ENCODE data around the gene TMIGD2.
"Not testable (repeated sequence)": the region's sequence is repeated elsewhere in the genome, so short reads cannot be mapped to it uniquely, and the experiment has no call there.

The TMIGD2 gene

DNA sequence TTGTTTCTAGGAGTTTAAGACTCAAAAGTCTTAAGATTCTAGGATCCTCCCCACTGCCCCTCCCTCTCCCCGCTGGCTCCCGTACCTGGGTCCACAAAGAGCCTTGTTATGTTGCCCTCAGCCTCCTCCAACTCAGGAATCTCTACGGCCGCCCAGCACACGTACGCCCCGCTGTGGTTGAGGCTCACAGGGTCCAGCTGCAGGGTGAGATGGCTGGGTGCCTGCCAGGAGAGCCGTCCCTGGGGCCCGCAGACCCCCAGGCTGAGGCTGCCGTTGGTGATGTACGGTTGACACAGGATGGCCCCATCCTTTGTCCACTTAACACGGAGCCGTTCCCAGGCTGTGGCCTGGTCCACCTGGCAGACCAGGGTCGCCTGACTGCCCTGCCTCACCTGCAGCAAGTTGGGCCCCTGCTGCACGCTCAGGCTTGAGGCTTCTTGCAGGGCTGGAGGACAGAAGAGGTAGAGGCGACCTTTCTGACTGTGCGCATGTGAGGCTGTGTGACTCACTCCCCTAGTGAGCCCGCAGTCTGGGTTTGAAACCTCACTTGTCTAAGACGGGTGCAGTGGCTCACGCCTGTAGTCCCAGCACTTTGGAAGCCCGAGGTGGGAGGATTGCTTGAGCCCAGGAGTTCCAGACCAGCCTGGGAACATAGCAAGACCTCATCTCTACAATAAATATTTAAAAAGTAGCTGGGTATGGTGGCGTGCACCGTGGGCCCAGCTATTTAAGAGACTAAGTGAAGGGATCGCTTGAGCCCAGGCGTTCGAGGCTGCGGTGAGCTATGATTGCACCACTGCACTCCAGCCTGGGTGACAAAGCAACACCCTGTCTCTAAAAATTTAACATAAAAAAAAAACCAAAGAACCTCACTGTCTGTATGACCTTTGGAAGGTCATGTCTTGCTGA, 4.0 kb downstream of the TMIGD2 start:
- peak in 1 of 2 donors; percentile 40 for DNase-seq (ENCODE audit: low read depth in 2 of 2)

DNA sequence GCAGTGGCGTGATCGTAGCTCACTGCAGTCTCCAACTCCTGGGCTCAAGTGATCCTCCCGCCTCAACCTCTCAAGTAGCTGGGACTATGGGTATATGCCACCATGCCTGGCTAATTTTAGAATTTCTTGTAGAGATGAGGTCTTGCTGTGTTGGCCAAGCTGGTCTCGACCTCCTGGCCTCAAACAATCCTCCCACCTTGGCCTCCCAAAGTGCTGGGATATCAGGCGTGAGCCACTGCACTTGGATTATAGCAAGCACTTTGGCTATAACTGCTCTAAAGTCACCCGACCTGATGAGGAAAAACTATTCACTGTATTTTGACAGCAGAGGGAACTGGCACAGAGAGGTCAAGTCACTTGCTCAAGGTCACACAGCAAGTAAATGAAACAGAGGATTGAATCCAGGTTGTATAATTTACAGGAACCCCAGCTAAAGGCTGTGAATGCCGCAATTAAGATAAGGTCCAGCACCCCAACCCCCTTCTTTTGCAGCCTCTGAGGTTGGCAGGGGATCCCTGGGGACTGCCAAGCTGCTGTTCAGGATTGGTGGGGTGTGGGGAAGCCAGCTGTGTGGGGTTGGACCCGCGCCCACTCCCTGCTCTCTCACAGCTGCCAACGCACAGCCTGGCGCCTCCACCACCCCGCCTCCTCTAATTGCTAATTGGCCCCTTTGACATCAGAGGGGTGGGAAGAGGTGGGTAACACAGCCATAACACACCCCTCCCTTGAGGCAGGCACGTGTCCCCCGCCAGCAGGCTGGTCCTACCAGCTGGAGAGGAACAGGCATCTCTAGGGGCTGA, 6.0 kb downstream of the TMIGD2 start:
- DNase-seq (ENCODE audit: low read depth in 2 of 2): no peak

DNA sequence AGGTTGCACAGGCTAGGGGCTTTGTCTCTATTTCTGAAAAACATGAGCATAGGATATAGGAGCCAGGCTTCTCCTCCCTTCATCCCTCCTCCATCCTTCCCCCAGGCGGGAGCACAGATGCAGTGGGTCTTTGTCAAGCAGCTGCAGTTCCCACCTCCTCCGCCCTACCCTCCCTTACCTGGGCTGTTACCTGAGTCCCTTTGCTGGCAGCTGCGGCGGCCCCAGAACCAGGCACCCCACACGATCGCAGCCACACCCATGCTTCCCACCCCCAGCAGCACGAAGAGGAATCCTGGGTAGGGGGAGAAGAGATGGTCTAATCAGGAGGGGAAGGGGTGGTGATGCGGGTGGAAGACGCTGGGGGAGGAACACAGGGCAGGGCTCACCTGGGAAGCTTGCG, 7.8 kb downstream of the TMIGD2 start:
- DNase-seq (ENCODE audit: low read depth in 2 of 2): no peak

DNA sequence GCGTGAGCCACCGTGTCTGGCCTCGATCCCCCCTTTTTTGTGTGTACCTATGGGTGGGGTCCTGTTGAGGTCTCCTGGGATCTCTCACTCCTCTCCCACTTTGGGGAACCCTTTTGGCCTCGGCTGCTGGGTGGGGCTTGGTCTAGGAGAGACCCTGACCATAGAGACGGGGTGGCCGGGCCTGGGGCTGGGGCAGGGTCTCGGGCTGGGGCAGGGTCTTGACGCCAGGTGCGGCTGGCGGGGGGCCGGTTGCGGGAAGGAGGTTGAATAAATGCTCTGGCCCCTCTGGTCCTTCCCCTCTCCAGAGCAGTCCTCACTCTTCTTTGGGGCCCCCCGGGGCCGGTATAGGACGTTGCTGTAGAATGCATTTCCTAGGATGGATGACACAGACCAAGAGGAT, 9.7 kb downstream of the TMIGD2 start:
- no peak for DNase-seq (ENCODE audit: low read depth in 2 of 2)

DNA sequence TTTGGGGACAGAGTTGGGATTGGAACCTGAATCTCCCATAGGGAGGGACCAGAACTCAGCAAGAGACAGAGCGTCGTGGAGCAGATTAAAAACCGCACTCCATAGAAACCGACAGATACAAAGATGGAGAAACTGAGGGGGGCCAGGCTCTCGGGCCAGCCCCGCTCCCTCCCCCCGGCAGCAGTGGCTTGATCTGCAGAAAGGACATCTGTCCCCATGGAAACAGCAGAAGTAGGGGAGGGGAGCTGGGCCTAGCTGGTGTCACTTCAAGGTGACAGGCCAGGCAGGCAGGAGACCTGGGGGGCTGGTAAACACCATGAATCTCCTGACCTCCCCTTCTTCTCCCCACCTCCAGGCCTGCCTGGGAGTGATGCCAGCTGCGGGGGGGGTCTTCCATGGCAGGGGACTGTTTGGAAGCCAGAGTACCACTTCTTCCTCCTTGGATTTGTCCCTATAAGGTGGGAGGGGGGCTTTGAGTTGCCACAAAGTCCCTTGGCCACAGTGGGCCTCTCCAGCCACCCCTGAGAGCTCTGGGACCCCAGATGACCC, 10.9 kb downstream of the TMIGD2 start:
- no peak for DNase-seq (ENCODE audit: low read depth in 2 of 2)

DNA sequence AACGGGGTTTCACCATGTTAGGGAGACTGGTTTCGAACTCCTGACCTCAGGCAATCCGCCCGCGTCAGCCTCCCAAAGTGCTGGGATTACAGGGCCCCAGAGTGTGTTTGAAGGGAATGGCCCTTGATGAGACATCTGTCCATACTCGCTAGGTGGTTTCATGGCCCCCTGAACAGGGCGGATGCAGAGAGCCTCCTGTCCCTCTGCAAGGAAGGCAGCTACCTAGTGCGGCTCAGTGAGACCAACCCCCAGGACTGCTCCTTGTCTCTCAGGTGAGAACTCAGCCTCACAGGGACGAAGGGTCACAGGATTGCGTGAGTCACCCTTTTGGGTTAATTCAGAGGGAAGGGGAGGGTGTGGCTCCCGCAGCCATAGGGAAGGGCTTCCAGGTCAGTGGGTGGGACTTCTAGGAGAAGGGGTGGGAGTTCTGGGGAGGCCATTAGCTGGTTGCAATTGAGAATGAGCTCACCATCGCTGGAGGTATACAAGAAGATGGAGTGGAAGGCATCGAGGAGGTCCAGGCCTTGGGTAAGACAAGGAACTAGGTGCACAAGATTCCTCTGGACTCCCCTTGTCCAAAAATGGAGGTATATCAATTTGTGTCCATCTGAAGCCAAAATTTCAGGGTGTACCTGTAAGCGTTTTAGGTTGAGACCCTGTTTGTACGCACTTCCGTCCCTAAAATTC, 14.0 kb downstream of the TMIGD2 start:
- DNase-seq (ENCODE audit: low read depth in 2 of 2): no peak

DNA sequence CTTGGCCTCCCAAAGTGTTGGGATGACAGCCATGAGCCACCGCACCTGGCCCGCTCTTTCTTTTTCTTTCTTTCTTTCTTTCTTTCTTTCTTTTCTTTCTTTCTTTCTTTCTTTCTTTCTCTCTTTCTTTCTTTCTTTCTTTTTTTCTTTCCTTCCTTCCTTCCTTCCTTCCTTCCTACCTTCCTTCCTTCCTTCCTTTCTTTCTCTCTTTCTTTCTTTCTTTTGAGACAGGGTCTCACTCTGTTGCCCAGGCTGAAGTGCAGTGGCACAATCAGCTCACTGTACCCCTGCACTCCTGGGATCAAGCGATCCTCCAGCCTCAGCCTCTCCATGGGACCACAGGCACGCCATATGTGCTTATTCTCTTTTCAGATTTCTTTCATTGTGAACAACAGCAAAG, 16.0 kb downstream of the TMIGD2 start:
- not testable (repeated sequence) for DNase-seq (ENCODE audit: low read depth in 2 of 2)

DNA sequence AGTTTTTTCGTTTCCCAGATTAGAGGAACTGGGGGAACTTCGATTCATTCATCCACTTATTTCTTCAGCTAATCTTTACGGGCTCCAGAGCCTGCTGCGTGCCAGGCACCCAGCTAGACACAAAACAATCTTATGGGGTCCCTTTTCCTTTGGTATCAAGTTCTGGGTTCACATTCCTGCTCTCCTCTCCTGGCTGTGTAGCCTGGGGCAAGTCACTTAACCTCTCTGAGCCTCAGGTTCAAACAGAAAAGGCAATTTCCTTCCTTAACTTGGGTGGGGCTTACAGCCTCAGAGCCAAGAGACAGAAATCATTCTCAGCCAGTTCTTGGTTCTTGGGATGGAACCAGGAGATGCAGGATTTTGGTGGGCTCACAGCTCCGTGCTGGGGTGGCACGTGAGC, 17.2 kb downstream of the TMIGD2 start:
- DNase-seq (ENCODE audit: low read depth in 2 of 2): no peak

DNA sequence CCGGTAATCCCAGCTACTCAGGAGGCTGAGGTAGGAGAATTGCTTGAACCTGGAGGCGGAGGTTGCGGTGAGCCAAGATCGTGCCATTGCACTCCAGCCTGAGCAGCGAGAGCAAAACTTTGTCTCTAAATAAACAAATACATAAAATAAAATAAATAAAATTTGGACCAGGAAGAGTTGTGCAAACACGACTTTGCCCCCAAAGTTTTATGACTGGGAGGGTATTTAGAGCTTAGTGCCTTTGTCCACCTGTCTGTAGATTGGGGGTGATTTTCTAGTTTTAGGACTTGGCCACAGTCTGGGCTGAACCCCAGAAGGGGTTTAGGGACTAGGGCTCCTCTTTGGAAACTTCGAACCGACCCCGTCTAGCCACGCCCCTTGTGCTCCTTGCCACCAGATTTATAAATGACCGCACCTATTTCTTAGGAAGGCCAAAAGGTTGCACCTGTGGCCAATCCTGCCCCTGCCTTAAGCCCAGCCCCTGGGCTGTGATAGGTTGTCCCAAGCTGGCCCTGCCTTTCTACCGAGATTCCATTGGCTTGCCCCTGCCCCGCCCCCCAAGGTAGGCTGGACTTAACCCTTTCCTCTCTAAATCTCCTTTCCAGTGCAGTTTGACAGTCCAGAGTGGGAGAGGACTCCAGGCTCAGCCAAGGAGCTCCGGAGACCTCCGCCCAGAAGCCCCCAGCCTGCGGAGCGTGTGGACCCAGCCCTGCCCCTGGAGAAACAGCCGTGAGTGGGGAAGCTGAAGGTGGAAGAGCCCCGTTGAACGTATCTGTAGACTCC, 17.8 kb downstream of the TMIGD2 start:
- no peak for DNase-seq (ENCODE audit: low read depth in 2 of 2)

DNA sequence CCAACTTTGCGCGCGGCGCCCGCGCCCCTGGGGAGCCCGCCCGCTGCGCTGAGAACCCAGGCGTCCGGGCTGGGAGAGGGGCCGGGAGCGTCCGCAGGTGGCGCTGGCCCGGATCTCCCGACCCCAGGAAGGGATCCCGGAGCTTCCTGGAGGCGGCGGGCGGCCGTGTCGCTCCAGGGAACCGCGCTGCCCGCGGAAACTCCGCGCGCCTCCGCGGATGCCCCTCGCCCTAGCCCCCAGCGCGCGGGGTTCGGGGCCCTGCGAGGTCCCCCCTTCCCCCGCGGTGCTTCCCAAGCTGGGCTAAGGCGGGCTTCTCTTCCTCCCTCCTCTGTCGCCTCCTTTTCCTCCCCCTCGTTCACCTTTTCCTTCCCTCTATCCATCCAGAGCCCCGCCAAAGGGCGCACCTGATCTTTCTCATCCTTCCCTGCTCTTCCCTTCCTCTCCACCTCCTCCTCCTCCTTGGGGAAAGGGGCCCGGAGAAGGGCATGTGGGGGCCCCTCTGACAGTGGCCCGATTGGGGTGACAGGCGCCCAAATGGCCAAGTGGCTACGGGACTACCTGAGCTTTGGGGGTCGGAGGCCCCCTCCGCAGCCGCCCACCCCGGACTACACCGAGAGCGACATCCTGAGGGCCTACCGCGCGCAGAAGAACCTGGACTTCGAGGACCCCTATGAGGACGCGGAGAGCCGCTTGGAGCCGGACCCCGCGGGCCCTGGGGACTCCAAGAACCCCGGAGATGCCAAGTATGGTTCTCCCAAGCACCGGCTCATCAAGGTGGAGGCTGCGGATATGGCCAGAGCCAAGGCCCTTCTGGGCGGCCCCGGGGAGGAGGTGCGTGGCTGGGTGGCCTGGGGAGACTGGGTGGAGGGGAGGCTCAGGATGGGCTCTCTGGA, 22.4 kb downstream of the TMIGD2 start:
- no peak for DNase-seq (ENCODE audit: low read depth in 2 of 2)

DNA sequence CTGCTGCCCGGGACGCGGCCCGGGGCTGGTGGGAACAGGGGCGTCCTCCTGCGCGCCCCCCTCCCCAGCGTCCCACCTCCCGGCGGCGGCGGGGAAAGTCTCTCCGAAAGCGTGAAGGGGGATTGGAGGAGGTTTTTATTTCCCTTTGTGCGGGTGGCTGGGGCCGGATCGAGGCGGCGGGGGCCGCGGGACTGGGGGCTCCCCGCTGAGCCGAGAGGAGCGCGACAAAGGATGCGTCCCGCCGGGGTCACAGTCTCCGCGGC, 23.0 kb downstream of the TMIGD2 start:
- DNase-seq (ENCODE audit: low read depth in 2 of 2): no peak

DNA sequence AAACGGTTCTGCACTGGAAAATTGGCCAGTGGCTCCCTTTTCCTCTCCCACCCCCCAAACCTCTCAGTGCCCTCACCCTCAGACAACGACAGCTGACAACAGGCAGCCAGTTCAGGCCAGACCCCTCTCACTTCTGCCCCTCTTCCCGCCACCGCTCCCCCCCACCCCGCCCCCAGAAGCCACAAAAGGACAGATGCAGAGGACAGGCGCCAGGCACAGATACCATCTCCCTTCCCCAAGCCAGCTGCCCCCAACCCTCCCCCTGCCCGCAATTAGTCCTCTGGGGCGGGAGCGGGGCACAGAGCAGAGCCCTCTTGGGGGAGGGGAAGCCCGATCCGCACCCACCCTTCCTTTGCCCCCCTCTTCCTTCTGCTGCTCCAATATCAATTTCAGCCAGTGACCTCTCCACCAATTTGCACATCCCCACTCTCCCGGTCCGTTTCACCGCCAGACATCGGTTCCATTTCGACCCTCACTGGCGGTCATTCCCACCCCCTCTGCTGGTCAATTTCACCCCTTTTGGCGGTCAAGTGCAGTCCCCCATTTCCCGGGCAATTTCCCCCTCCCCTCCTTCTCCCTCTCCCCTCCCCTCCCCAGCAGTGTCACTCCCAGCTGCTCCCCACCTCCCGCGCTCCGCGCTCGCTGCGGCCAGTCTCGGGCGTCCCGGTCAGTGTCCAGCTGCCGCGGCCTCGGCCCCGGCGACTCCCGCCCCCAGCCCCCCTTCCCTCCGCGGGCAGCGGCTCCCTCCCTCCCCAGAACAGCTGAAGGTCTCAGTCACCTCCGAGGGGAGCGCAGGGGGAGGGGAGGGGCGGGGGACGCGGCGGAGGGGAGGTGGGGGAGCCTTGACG, 23.5 kb downstream of the TMIGD2 start, which contains the start of gene SHD:
TSS of gene SHD (plus strand) at position 848 of the 848 bp plus-strand sequence. CDS start 798 bp downstream, outside the sequence.
- DNase-seq (ENCODE audit: low read depth in 2 of 2): no peak

DNA sequence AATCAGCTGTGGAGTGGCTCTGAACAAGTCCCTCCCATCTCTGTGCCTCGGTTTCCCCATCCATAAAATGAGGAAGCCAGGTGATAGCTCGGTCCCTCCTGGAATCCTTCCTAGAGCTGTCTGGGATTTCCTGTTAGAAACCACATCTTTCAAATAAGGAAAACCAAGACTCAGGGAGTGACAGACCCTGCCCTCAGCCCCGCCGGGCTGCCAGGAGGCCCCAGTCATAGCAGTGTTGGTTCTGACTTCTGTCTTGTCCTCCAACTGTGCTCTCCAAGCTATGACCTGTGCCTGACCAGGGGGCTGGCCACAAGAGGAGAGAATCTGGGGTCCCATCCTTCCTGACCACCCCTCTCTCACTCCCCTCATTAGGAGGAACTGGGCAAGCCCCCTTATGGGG, 24.2 kb downstream of the TMIGD2 start:
- DNase-seq (ENCODE audit: low read depth in 2 of 2): no peak

DNA sequence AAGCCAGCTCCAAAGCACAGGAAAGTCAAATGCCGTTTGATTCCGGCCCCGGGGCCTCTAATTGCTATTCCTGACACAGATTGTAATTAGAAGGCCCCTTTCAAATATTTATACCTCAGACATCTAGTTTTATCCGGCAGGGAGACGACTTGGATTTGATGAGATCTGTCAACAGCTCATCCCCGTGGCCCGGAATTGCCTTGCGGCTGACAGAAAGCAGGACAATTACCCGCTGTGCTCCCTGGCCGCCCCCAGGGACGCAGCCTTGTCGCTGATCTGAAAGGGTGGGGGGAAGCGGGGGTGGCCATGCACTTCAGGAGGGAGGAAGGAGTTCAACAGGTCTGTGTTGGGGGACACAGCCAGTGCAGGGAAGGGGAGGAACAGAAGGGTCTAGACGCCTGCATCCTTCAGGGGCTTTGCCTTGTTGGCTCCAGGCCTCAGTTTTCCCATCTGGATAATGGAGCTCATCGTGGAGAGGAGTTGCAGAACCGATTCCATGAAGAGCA, 24.9 kb downstream of the TMIGD2 start:
- DNase-seq (ENCODE audit: low read depth in 2 of 2): no peak

DNA sequence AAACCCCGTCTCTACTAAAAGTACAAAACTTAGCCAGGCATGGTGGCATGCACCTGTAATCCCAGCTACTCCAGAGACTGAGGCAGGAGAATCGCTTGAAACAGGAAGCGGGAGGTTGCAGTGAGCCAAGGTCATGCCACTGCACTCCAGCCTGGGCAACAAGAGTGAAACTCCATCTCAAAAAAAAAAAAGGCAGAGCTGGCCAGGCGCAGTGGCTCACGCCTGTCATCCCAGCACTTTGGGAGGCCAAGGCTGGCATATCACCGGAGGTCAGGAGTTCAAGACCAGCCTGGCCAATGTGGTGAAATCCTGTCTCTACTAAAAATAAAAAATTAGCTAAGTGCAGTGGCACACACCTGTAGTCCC, 27.9 kb downstream of the TMIGD2 start:
- not testable (repeated sequence) for DNase-seq (ENCODE audit: low read depth in 2 of 2)

DNA sequence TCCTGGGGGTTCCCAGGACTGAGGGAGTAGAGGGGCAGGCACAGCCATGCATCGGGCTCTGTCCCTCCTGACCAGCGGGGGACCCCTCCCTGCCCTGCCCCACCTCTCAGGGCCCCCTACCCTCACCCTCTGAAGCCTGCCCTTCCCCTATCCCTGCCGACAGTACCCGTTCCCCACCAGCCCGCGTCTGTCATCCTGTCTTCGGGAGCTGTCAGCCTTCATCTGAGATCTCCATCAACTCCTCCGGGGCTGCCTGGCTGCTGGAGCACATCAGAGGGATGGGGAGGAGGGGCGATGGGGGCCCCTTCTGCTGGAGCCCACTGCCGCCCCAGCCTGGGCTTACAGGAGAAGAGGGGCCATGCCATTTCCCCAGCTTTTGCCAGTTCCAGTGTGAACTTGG, 29.3 kb downstream of the TMIGD2 start:
- DNase-seq (ENCODE audit: low read depth in 2 of 2): no peak

DNA sequence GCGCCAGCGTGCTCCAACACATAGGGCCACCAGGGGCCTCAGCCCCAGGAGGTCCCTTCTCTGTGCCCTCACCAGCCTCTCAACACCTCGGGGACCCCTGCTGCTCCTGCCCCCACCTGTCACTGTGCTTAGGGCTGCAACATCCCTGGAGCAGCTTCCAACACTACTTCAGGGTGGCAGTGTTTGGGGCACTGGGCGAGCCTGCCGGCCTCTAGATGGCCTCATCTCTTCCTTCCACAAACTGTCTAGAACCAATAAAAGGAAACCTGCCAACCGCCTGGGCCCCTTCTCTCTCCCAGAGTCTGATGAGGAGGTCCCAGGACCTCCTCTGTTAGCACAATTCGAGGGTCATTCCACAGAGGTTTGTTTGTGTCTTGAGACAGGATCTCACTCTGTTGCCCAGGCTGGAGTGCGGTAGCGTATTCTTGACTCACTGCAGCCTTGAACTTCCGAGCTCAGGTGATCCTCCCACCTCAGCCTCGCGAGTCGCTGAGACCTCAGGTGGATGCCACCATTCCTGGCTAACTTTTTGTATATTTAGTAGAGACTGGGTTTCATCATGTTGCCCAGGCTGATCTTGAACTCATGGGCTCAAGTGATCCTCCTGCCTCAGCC, 33.3 kb downstream of the TMIGD2 start:
- DNase-seq (ENCODE audit: low read depth in 2 of 2): no peak

DNA sequence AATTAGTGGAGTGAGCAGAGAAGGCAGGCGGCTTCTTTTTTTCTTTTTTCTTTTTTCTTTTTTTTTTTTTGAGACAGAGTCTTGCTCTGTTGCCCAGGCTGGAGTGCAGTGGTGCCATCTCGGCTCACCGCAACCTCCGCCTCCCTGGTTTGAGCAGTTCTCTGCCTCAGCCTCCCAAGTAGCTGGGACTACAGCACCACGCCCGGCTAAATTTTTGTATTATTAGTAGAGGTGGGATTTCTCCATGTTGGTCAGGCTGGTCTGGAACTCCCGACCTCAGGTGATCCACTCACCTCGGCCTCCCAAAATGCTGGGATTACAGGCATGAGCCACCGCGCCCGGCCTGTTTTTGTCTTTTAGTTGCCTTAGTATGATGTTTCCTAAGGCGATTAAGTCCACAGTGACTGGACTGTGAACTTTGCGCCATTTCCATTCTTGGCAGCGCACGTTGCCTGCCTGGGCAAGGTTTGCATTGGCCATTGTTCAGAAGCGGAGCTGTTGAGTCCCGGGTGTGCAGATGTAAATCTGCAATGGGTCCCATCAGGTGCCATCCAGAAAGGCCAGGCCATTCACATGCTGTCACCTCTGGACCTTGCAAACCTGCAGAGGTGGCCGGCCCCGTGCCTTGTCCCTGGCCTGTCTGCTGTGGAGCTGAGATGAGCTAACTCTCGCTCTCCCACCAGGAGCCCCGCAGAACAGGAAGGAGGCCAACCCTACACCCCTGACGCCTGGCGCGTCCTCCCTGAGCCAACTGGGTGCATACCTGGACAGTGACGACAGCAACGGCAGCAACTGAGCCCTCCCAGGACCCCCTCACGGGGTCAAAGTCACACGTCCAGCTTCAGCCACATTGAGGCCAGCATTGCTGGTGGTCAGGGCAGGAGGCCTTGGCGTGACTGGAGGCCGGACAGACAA, 34.0 kb downstream of the TMIGD2 start:
- no peak for DNase-seq (ENCODE audit: low read depth in 2 of 2)
